H1 (cell line): Measurements from ENCODE around the gene PLCL2. TPM values are rescaled to one million over a fixed set of nuclear protein-coding genes. Genes with fewer than 3 reads are reported as not detected.

Experiments used
- CTCF ChIA-PET: fragments of 300-600 bp; sonication (Branson Sonifier 250); formaldehyde crosslinking; loops from one replicate; lab custom pipeline; 2021; ENCODE audit not compliant: partially characterized antibody; lab: Charles Lee
- POLR2A ChIA-PET: fragments of 300-600 bp; sonication (Branson Sonifier 250); formaldehyde crosslinking; loops from one replicate; lab custom pipeline; 2021; ENCODE audit warnings: inconsistent platforms; ENCODE audit not compliant: partially characterized antibody; lab: Charles Lee
- DNase-seq, 2 experiments: peaks; one replicate each; pipeline versions ENCODE4 v3.0.0 to v3.0.0-alpha.2; 2010 to 2022; ENCODE audit warnings: low spot score in 2 of 2, low read depth in 1 of 2, mixed read lengths in 1 of 2
- FAIRE-seq: peaks from 2 replicates; lab custom pipeline; 2011; peaks lifted over from hg19 to GRCh38; lab: Jason Lieb, UNC
- H2AFZ ChIP-seq: 2 replicates; pipeline ENCODE4 v1.8.1; 2012; ENCODE audit warnings: low read length, inconsistent platforms
- H2AK5ac ChIP-seq: 2 replicates; pipeline ENCODE4 v1.6.1; 2013; ENCODE audit warnings: low read depth, low read length
- H2BK120ac ChIP-seq: replicated peaks from 2 replicates; pipeline ENCODE3; 2013; ENCODE audit warnings: low read depth, low read length, inconsistent platforms
- H2BK12ac ChIP-seq: 2 replicates; pipeline ENCODE4 v1.6.1; 2013; ENCODE audit warnings: low read depth, low read length
- H2BK15ac ChIP-seq: 2 replicates; pipeline ENCODE4 v1.6.1; 2013; ENCODE audit warnings: low read length
- H2BK20ac ChIP-seq: 2 replicates; pipeline ENCODE4 v1.6.1; 2013; ENCODE audit warnings: low read length
- H2BK5ac ChIP-seq: 2 replicates; pipeline ENCODE4 v1.6.1; 2013; ENCODE audit warnings: low read depth, low read length
- H3K14ac ChIP-seq: 2 replicates; pipeline ENCODE4 v1.6.1; 2013; ENCODE audit warnings: inconsistent platforms; ENCODE audit not compliant: insufficient read length
- H3K18ac ChIP-seq: 2 replicates; pipeline ENCODE4 v1.6.1; 2013; ENCODE audit warnings: low read length; ENCODE audit errors: extremely low read depth
- H3K23ac ChIP-seq: 2 replicates; pipeline ENCODE4 v1.6.1; 2013; ENCODE audit warnings: inconsistent platforms; ENCODE audit not compliant: insufficient read length
- H3K23me2 ChIP-seq: 2 replicates; pipeline ENCODE4 v1.6.1; 2013; ENCODE audit warnings: low read depth, low read length
- H3K27ac ChIP-seq: 2 replicates; pipeline ENCODE4 v1.6.1; 2011; ENCODE audit warnings: low read depth, low read length, inconsistent platforms
- H3K27me3 ChIP-seq, 4 experiments: replicated peaks in 1 of 4; 1 replicate in 1 of 4; 2 replicates in 3 of 4; pipeline versions ENCODE4 v1.6.1 to v1.8.1; 2011 to 2013; ENCODE audit warnings: low read length in 3 of 4, mild to moderate bottlenecking in 3 of 4, inconsistent platforms in 2 of 4, mixed read lengths in 2 of 4, moderate library complexity in 1 of 4; ENCODE audit not compliant: control insufficient read depth in 3 of 4, insufficient read depth in 3 of 4; ENCODE audit errors: extremely low read depth in 1 of 4
- H3K36me3 ChIP-seq, 4 experiments: 2 replicates each; pipeline versions ENCODE4 v1.6.1 to v1.8.1; 2011 to 2013; ENCODE audit warnings: mild to moderate bottlenecking in 4 of 4, low read length in 3 of 4, moderate library complexity in 2 of 4, control low read depth in 1 of 4, inconsistent platforms in 1 of 4; ENCODE audit not compliant: insufficient read depth in 4 of 4, control insufficient read depth in 2 of 4
- H3K4ac ChIP-seq: replicated peaks from 2 replicates; pipeline ENCODE3; 2013; ENCODE audit warnings: low read length, low read depth, mixed read lengths, inconsistent platforms; ENCODE audit not compliant: insufficient read length
- H3K4me1 ChIP-seq, 4 experiments: replicated peaks in 1 of 4; 1 replicate in 1 of 4; 2 replicates in 3 of 4; pipeline versions ENCODE4 v1.6.1 to v1.8.1; 2011 to 2013; ENCODE audit warnings: low read length in 3 of 4, inconsistent platforms in 2 of 4, mixed read lengths in 1 of 4; ENCODE audit not compliant: insufficient read depth in 4 of 4, control insufficient read depth in 3 of 4
- H3K4me2 ChIP-seq, 2 experiments: 2 replicates each; pipeline versions ENCODE4 v1.6.1 to v1.8.1; 2011 to 2013; ENCODE audit warnings: low read depth in 2 of 2, low read length in 2 of 2, control low read depth in 1 of 2, inconsistent platforms in 1 of 2, mild to moderate bottlenecking in 1 of 2; ENCODE audit not compliant: insufficient read depth in 1 of 2
- H3K4me3 ChIP-seq, 4 experiments: fragments of 200-600, 300-600 bp in 1 of 4; sonication (generic), shearing (Covaris generic), sonication (Bioruptor Twin) in 1 of 4; 2 replicates each; pipeline versions ENCODE4 v1.5.1 to v1.8.1; 2011 to 2016; ENCODE audit warnings: low read length in 4 of 4, low read depth in 3 of 4, control low read depth in 2 of 4, inconsistent platforms in 2 of 4, mild to moderate bottlenecking in 2 of 4, mixed read lengths in 1 of 4, moderate library complexity in 1 of 4; ENCODE audit not compliant: insufficient read depth in 2 of 4; ENCODE audit errors: extremely low read depth in 1 of 4
- H3K56ac ChIP-seq: replicated peaks from 2 replicates; pipeline ENCODE3; 2013; ENCODE audit warnings: low read depth, mild to moderate bottlenecking, mixed read lengths, low read length, inconsistent platforms; ENCODE audit not compliant: insufficient read length
- H3K79me1 ChIP-seq: 2 replicates; pipeline ENCODE4 v1.6.1; 2013; ENCODE audit warnings: low read depth, low read length, control low read depth
- H3K79me2 ChIP-seq, 2 experiments: 2 replicates each; pipeline versions ENCODE4 v1.6.1 to v1.8.1; 2012 to 2013; ENCODE audit warnings: low read length in 2 of 2, mild to moderate bottlenecking in 2 of 2, inconsistent platforms in 1 of 2; ENCODE audit not compliant: insufficient read depth in 2 of 2, control insufficient read depth in 1 of 2
- H3K9ac ChIP-seq, 4 experiments: replicated peaks in 1 of 4; 1 replicate in 1 of 4; 2 replicates in 3 of 4; pipeline versions ENCODE4 v1.6.1 to v1.8.1; 2011 to 2013; ENCODE audit warnings: low read depth in 3 of 4, low read length in 3 of 4, control low read depth in 2 of 4, mild to moderate bottlenecking in 2 of 4, moderate library complexity in 2 of 4, inconsistent platforms in 1 of 4; ENCODE audit errors: extremely low read depth in 1 of 4
- H3K9me3 ChIP-seq, 2 experiments: 2 replicates each; pipeline versions ENCODE4 v1.6.1 to v1.8.1; 2012 to 2013; ENCODE audit warnings: mild to moderate bottlenecking in 2 of 2, moderate library complexity in 2 of 2, control low read depth in 1 of 2, inconsistent platforms in 1 of 2, low read depth in 1 of 2, low read length in 1 of 2, mixed read lengths in 1 of 2; ENCODE audit not compliant: insufficient read depth in 2 of 2
- H4K20me1 ChIP-seq, 2 experiments: replicated peaks in 1 of 2; 2 replicates each; pipeline versions ENCODE3 to v1.8.1; 2011 to 2013; ENCODE audit warnings: inconsistent platforms in 2 of 2, low read length in 2 of 2, mild to moderate bottlenecking in 1 of 2; ENCODE audit not compliant: insufficient read depth in 2 of 2, control insufficient read depth in 1 of 2
- H4K5ac ChIP-seq: 2 replicates; pipeline ENCODE4 v1.6.1; 2013; ENCODE audit warnings: low read length, low read depth, mixed read lengths, inconsistent platforms; ENCODE audit not compliant: insufficient read length
- H4K8ac ChIP-seq: 2 replicates; pipeline ENCODE4 v1.8.0; 2013; ENCODE audit warnings: mild to moderate bottlenecking, moderate library complexity, low read length, inconsistent platforms; ENCODE audit not compliant: insufficient read depth; ENCODE audit errors: extremely low read depth
- H4K91ac ChIP-seq: replicated peaks from 2 replicates; pipeline ENCODE3; 2013; ENCODE audit warnings: low read length, mixed read lengths, inconsistent platforms; ENCODE audit not compliant: insufficient read length
- BACH1 ChIP-seq: IDR thresholded peaks from 2 replicates; pipeline ENCODE4 v1.6.1; 2012; ENCODE audit warnings: low read length, improper control_type of control experiment
- CBX5 ChIP-seq: fragments of 300-800, 300-1000 bp; sonication (generic); IDR thresholded peaks from 2 replicates; pipeline ENCODE4 v1.7.1; 2016; ENCODE audit warnings: antibody characterized with exemption, low read length, low read depth
- CBX8 ChIP-seq: fragments of 300-800, 300-1000 bp; sonication (generic); IDR thresholded peaks from 2 replicates; pipeline ENCODE4 v1.7.1; 2016; ENCODE audit warnings: low read depth, low read length, borderline replicate concordance
- PHF8 ChIP-seq: fragments of 200-600 bp; sonication (generic); conservative IDR thresholded peaks from 2 replicates; pipeline ENCODE4 v1.7.1; 2012; ENCODE audit warnings: low read depth, mild to moderate bottlenecking, inconsistent platforms, low read length, moderate library complexity
- POLR2AphosphoS5 ChIP-seq: IDR thresholded peaks from 2 replicates; pipeline ENCODE4 v1.6.1; 2011; ENCODE audit warnings: low read depth, low read length
- RAD21 ChIP-seq, 2 experiments: IDR thresholded peaks in 1 of 2; conservative IDR thresholded peaks in 1 of 2; 2 replicates each; pipeline ENCODE4 v1.6.1; 2011; ENCODE audit warnings: low read depth in 2 of 2, low read length in 2 of 2, improper control_type of control experiment in 1 of 2, inconsistent platforms in 1 of 2, mild to moderate bottlenecking in 1 of 2, moderate library complexity in 1 of 2
- RNF2 ChIP-seq: fragments of 200-900, 300-1000 bp; sonication (generic); IDR thresholded peaks from 2 replicates; pipeline ENCODE4 v1.7.1; 2016; ENCODE audit warnings: borderline replicate concordance, low read depth, mild to moderate bottlenecking, antibody characterized with exemption, low read length; ENCODE audit not compliant: poor library complexity, severe bottlenecking; ENCODE audit errors: missing control alignments
- SAP30 ChIP-seq: fragments of 300-600 bp; sonication (generic); IDR thresholded peaks from 2 replicates; pipeline ENCODE4 v1.7.1; 2012; ENCODE audit warnings: low read length, moderate library complexity, mild to moderate bottlenecking, inconsistent platforms; ENCODE audit not compliant: insufficient read depth, insufficient replicate concordance
- SIN3A ChIP-seq, 2 experiments: IDR thresholded peaks in 1 of 2; conservative IDR thresholded peaks in 1 of 2; 2 replicates each; pipeline ENCODE4 v1.6.1; 2011 to 2012; ENCODE audit warnings: low read length in 2 of 2, improper control_type of control experiment in 1 of 2, low read depth in 1 of 2, mild to moderate bottlenecking in 1 of 2
- SP2 ChIP-seq: IDR thresholded peaks from 2 replicates; pipeline ENCODE4 v1.6.1; 2012; ENCODE audit warnings: mild to moderate bottlenecking, low read length, inconsistent platforms
- TAF1 ChIP-seq: IDR thresholded peaks from 2 replicates; pipeline ENCODE4 v1.6.1; 2011; ENCODE audit warnings: mild to moderate bottlenecking, low read depth, low read length
- TCF12 ChIP-seq: IDR thresholded peaks from 2 replicates; pipeline ENCODE4 v1.6.1; 2011; ENCODE audit warnings: low read depth, mild to moderate bottlenecking, low read length
- WGBS, 2 experiments: shearing (Covaris generic) in 1 of 2; methylation state at CpG; one replicate each; pipeline versions ENCODE4 v1.1.6 to v1.1.7; 2013 to 2015; ENCODE audit warnings: low lambda C conversion rate in 2 of 2, mixed read lengths in 2 of 2, inconsistent platforms in 1 of 2, low coverage in 1 of 2, missing lambda C conversion rate in 1 of 2; ENCODE audit not compliant: insufficient replicate concordance in 2 of 2, insufficient coverage in 1 of 2, insufficient read length in 1 of 2; ENCODE audit errors: extremely low coverage in 1 of 2, missing lambda C conversion rate in 1 of 2; 5-methylcytosine and 5-hydroxymethylcytosine counted together
- polyA plus RNA-seq, 7 experiments: library from polyadenylated mRNA; depleted of rRNA in 3 of 7; stranded (reverse) in 5 of 7; unstranded in 2 of 7; fragments of >200 nt in 5 of 7; fragments of 200-250 nt in 2 of 7; gene quantifications; 1 replicate in 5 of 7; 2 replicates in 1 of 7; 4 replicates in 1 of 7; pipeline versions ENCODE4 v1.2.1 to v1.2.3, GENCODE V29; 2011 to 2013; ENCODE audit warnings: missing spikeins in 2 of 7, mixed read lengths in 2 of 7
- total RNA-seq: library from RNA; stranded (reverse); fragmentation: NEBNext Ultra II Directional; extraction: Animal tissue kit (Norgen Biotek cat#: 25700); gene quantifications from 2 replicates; pipeline ENCODE4 v1.2.1, GENCODE V29; 2021
- TF ChIP-seq, protein P1 (sequence below): IDR thresholded peaks from 2 replicates; pipeline ENCODE4 v1.6.1; 2012; ENCODE audit warnings: inconsistent platforms

PLCL2 gene
- total and polyA plus RNA-seq, 2 of the 8 experiments (the other 6 are each of a cell fraction or from before 2014, with no cell fraction given), result 3.5 to 6.8 TPM

DNA sequence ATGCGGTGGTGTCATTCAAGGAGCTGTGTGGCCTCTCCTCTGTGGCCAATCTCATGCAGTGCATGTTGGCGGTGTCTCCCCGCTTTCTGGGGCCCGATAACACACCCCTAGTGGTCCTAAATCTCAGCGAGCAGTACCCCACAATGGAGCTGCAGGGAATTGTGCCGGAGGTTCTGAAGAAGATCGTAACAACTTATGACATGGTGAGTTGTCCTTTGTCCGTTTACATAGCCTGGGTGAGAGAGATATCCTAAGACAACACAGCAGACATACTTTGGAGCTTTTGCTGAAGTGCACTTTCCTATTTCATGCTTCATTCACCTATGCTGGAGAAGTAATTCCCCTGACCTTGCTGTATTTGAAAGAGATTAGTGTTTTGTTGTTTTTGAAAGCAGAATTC, 130.0 kb downstream of the PLCL2 start:
- Histone ChIP-seq H4K5ac (no peak overlapping the region), H2BK15ac (no peak overlapping the region), H3K14ac (no peak overlapping the region), H2AK5ac (no peak overlapping the region), H3K9ac (no peak overlapping the region), H4K91ac (no peak overlapping the region), H3K18ac (no peak overlapping the region), H3K4me1 (peaks cover 0 to 7% (median 0%) of the 10 kb centered on the region in 4 experiments; a peak in 1 of 7 replicates), H3K56ac (no peak overlapping the region), H3K4me3 (no peak overlapping the region), H3K9me3 (no peaks in the 10 kb centered on the region), H4K20me1 (peaks cover 0 to 6% of the 10 kb centered on the region in 2 experiments), H2BK120ac (no peak overlapping the region), H3K4me2 (no peak overlapping the region), H2BK5ac (no peak overlapping the region), H3K23ac (no peak overlapping the region), H2BK12ac (no peak overlapping the region), H3K27ac (no peak overlapping the region), H2AFZ (no peak overlapping the region), H3K27me3 (no peaks in the 10 kb centered on the region), H2BK20ac (no peak overlapping the region), H3K36me3 (peaks cover 0 to 9% (median 0%) of the 10 kb centered on the region in 4 experiments; a peak in 4 of 8 replicates), H4K8ac (no peak overlapping the region), H3K23me2 (no peaks in the 10 kb centered on the region), H3K79me1 (no peaks in the 10 kb centered on the region), H3K4ac (no peak overlapping the region), H3K79me2 (no peaks in the 10 kb centered on the region)
- 82% methylated on average over 8 of the region's 8 CpGs; no CpG with 5 or more reads in 1 of the 2 experiments for WGBS, 2 experiments
- no peak for DNase-seq
- POLR2A ChIA-PET, result no interaction called here
- CTCF ChIA-PET, result interaction anchor here (0.6 to 3.1 kb wide), 8 partner anchors 11 to 143 kb away, joined by 3 to 15 read pairs (median 4); partner anchors contain the start of gene PLCL2
- FAIRE-seq, result no peak
- TF ChIP-seq TAF1 (no peak), BACH1 (no peak), CBX8 (no peak), SP2 (no peak), RNF2 (no peak), SIN3A (conservative IDR thresholded peaks at IDR 0.05 in 1 of 2, IDR thresholded peaks at IDR 0.05 in 1 of 2; ENCODE audit: low read depth in 1 of 2, low read length in 2 of 2) (no peak), CBX5 (no peak), TCF12 (no peak), SAP30 (no peak), PHF8 (no peak), RAD21 (IDR thresholded peaks at IDR 0.05 in 1 of 2, conservative IDR thresholded peaks at IDR 0.05 in 1 of 2; ENCODE audit: low read depth in 2 of 2, low read length in 2 of 2) (no peak), POLR2AphosphoS5 (no peak)
- TF ChIP-seq, protein P1, sequence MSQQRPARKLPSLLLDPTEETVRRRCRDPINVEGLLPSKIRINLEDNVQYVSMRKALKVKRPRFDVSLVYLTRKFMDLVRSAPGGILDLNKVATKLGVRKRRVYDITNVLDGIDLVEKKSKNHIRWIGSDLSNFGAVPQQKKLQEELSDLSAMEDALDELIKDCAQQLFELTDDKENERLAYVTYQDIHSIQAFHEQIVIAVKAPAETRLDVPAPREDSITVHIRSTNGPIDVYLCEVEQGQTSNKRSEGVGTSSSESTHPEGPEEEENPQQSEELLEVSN, result no peak
